ENCODE data around the gene PHRF1.
"Not testable (repeated sequence)": the region's sequence is repeated elsewhere in the genome, so short reads cannot be mapped to it uniquely, and the experiment has no call there.

Gene PHRF1

DNA sequence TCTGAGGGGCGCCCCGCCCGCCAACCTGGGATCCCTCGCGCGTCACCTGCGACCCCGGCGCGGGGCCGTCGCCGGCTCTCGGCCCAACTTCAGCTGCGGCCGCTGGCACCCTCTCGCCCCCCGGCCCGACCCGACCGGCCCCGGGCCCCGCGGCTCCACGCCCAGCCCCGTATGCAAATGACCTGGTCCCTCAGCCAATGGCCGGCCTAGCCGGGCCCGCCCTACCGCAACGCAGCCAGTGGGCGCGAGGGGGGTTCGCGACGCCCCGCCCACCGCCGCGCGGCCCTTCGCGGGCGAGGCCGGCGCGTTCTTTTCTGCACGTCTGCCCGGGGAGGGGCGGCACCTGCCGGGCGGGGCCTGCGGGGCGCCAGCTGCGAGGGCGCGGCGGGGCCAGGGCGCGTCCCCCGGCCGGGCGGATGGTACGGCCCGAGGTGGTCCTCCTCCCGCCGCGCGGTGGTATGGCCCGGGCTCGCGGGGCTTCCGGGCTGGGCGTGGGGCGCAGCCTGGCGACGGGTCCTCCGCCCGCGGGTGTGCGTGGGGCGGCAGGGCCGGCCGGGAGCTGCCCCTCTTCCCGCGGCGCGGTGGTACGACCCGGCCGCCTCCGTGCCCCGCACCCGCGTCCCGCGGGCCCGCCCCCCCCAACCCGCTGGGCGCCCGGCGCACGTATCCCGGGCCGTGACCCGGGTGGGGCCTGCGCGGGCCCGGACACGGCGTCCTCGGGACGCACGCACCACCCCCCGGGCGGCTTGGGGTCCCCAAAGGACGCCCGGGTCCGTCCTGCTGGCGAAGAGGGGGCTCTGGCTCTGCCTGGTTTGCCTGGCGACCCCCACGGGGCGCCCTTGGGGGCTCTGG, 7.7 kb upstream of the PHRF1 start:
- peak; percentile 88 to 96 for DNase-seq (ENCODE audit: low read depth in 2 of 2)
- TF ChIP-seq, protein P1, sequence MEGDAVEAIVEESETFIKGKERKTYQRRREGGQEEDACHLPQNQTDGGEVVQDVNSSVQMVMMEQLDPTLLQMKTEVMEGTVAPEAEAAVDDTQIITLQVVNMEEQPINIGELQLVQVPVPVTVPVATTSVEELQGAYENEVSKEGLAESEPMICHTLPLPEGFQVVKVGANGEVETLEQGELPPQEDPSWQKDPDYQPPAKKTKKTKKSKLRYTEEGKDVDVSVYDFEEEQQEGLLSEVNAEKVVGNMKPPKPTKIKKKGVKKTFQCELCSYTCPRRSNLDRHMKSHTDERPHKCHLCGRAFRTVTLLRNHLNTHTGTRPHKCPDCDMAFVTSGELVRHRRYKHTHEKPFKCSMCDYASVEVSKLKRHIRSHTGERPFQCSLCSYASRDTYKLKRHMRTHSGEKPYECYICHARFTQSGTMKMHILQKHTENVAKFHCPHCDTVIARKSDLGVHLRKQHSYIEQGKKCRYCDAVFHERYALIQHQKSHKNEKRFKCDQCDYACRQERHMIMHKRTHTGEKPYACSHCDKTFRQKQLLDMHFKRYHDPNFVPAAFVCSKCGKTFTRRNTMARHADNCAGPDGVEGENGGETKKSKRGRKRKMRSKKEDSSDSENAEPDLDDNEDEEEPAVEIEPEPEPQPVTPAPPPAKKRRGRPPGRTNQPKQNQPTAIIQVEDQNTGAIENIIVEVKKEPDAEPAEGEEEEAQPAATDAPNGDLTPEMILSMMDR (IDR thresholded peaks at IDR 0.05; ENCODE audit: low read depth, low read length): no peak
- peak overlapping the region; percentile 64 to 94 for H3K4me3 ChIP-seq (replicated peaks in 1 of 2; ENCODE audit: low read depth in 2 of 2, low read length in 2 of 2)

DNA sequence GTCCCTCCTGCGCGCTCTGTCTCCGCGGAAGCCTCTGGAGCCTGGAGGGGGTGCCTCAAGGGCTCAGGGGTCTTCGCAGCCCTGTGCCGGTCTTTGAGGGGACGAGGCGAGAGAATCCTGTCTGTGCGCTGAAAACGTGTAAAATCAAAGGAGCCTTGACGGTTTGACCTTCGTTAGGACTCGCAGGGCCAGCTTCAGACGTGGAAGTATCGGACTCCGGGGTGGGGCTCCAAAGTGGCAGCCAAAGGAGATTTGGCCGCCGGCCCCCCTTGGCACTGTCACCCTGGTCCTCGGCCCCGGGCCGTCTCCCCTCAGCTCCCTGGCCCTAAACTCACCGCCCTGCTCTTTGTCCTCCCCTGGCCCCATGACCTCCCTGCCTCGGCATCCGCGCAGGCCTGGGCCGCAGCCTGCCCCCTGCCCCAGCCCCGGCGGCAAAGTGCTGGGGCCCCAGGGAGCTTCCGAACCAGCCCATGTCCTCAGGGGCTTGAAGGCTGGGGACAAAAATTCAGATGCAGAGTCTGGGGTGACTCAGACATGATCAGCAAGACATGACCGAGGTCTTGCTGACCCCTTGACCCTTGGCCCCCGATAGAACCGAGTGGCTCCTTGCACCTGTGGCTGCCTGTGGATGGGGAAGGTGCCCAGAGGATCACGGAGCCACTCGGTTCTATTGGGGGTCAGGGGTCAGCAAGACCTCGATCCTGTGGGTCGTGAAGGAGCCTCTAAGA, 6.9 kb upstream of the PHRF1 start:
- TF ChIP-seq, protein P1 (IDR thresholded peaks at IDR 0.05; ENCODE audit: low read depth, low read length): no peak
- no peak for DNase-seq (ENCODE audit: low read depth in 2 of 2)
- peak overlapping the region; percentile 58 to 66 for H3K4me3 ChIP-seq (replicated peaks in 1 of 2; ENCODE audit: low read depth in 2 of 2, low read length in 2 of 2)

DNA sequence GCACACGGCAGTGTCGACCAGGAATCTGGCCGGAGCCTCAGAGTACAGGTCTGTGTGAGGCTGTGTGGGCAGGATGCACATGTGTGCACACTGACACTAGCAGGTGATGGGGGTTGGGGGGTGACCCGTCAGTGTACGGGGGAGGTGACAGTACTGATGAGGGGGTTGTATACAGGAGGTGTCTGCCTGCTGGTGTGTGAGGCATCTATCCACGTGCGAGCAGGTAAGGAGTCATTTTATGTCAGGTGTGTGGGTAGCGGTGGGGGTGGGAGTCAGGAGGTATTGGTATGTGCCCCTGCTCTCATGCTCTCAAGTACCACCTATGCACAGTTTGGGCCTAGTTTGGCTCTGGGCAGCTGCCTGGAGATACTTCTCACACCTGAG, 4.5 kb upstream of the PHRF1 start:
- no peak overlapping the region for H3K4me3 ChIP-seq (replicated peaks in 1 of 2; ENCODE audit: low read depth in 2 of 2, low read length in 2 of 2)
- TF ChIP-seq, protein P1 (IDR thresholded peaks at IDR 0.05; ENCODE audit: low read depth, low read length): no peak
- no peak for DNase-seq (ENCODE audit: low read depth in 2 of 2)

DNA sequence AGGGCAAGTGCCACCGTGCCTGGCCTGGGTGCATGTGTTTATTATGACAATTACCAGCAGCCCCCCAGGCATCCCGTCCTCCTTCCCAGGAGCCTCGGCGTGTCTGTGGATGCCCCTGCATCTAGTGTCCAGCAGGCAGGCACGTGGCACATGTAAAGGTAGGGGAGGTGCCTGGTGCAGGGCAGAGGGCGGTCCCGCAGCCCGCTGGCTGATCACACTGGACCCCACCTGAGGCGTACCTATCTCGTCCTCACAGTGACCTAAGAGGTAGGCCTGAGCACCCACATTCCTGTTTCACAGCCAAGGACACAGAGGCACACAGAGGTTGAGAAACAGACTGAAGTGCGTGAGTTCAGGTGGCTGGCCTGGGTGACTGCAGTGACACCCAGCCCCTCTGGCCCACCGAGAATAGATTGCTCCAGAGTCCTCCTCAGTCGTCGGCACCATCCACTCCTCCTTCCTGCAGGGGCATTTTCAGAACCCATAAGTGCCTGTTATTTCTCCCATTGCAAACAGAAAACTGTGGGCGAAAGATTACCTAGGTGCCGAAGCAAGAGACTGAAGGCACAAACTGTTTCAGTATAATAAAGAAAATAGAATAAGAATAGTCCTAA, 3.0 kb upstream of the PHRF1 start:
- no peak overlapping the region for H3K4me3 ChIP-seq (replicated peaks in 1 of 2; ENCODE audit: low read depth in 2 of 2, low read length in 2 of 2)
- TF ChIP-seq, protein P1 (IDR thresholded peaks at IDR 0.05; ENCODE audit: low read depth, low read length): no peak
- DNase-seq (ENCODE audit: low read depth in 2 of 2): no peak

DNA sequence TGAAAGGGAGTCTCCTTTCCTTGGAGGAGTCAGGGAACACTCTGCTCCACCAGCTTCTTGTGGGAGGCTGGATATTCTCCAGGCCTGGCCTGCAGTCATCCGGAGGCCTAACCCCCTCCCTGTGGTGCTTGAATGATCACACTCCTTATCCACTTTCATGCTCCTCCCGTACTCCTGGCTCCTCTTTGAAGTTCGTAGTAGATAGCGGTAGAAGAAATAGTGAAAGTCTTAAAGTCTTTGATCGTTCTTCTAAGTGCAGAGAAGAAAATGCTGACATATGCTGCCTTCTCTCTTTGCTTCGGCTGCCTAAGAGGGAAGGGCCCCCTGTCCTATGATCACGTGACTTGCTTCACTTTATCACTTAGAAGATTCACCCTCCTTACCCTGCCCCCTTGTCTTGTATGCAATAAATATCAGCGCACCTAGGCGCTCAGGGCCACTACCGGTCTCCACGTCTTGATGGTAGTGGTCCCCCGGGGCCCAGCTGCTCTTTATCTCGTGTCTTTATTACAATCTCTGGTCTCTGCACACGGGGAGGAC, 2.2 kb upstream of the PHRF1 start:
- H3K4me3 ChIP-seq (replicated peaks in 1 of 2; ENCODE audit: low read depth in 2 of 2, low read length in 2 of 2); DNase-seq (ENCODE audit: low read depth in 2 of 2): not testable (repeated sequence)

DNA sequence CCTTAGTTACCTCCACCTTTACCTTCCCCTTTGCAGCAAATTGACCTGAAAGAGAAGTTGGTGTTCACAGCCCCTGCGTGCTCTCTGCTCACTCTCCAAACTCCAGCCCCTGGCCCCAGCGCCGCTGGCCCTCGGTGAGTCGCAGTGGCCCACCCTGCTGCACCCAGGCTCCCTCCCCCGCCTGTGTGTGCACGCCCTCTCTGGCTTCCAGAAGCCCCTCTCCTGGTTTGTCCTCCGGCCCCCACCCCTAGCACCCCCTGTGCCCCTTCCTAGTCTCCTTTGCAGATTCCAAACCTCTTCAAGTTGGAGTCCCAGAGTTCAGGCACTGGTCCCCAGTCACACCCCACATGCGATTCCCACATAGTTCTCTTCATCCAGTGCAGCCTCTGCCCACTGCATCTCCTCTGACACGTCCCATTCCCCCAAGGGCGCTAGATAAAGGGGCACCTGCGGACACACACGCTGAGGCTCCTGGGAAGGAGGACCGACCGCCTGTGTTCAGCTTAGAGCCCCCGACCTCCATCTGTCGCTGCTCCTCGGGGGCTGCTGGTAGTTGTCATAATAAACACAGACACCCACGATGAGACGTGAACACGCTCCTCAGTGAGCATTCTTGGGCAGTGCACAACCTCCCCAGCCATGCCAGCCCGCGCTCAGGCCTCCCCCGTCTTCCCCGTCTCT, 1.5 kb upstream of the PHRF1 start:
- peak in 1 of 2 donors; percentile 23 for DNase-seq (ENCODE audit: low read depth in 2 of 2)
- peak overlapping the region; percentile 53 to 72 for H3K4me3 ChIP-seq (replicated peaks in 1 of 2; ENCODE audit: low read depth in 2 of 2, low read length in 2 of 2)

More for the DNA sequence above, 1.5 kb upstream of the PHRF1 start:
- TF ChIP-seq, protein P1 (IDR thresholded peaks at IDR 0.05; ENCODE audit: low read depth, low read length): no peak

Data from cardiac fibroblast (primary cell).